H1 (cell line): ENCODE data around the gene NHERF2. TPM values are rescaled to one million over a fixed set of nuclear protein-coding genes. Genes with fewer than 3 reads are reported as not detected.
A peak's percentile ranks its signal among the peaks of the same experiment; 100 is the strongest.

Source experiments
- ASH2L ChIP-seq: fragments of 200-600, 300-600 bp; sonication (generic); IDR thresholded peaks from one replicate; pipeline ENCODE4 v1.7.1; 2017; ENCODE audit warnings: low read length
- CTCF ChIP-seq, 3 experiments: IDR thresholded peaks; 1 replicate in 2 of 3; 2 replicates in 1 of 3; pipeline versions ENCODE4 v1.5.1 to v1.6.1; 2011; ENCODE audit warnings: low read length in 3 of 3, mild to moderate bottlenecking in 3 of 3, inconsistent platforms in 2 of 3, low read depth in 1 of 3, moderate library complexity in 1 of 3; ENCODE audit not compliant: insufficient read depth in 1 of 3; ENCODE audit errors: control extremely low read depth in 1 of 3
- TBP ChIP-seq: IDR thresholded peaks from 2 replicates; pipeline ENCODE4 v1.6.1; 2011; ENCODE audit warnings: low read depth, low read length, improper control_type of control experiment
- ZNF274 ChIP-seq: IDR thresholded peaks from 2 replicates; pipeline ENCODE4 v1.7.0; 2012; ENCODE audit warnings: low read length, borderline replicate concordance; ENCODE audit errors: extremely low read depth
- polyA plus RNA-seq, 7 experiments: library from polyadenylated mRNA; depleted of rRNA in 3 of 7; stranded (reverse) in 5 of 7; unstranded in 2 of 7; fragments of >200 nt in 5 of 7; fragments of 200-250 nt in 2 of 7; gene quantifications; 1 replicate in 5 of 7; 2 replicates in 1 of 7; 4 replicates in 1 of 7; pipeline versions ENCODE4 v1.2.1 to v1.2.3, GENCODE V29; 2011 to 2013; ENCODE audit warnings: missing spikeins in 2 of 7, mixed read lengths in 2 of 7
- total RNA-seq: library from RNA; stranded (reverse); fragmentation: NEBNext Ultra II Directional; extraction: Animal tissue kit (Norgen Biotek cat#: 25700); gene quantifications from 2 replicates; pipeline ENCODE4 v1.2.1, GENCODE V29; 2021

The NHERF2 gene
- total and polyA plus RNA-seq, 2 of the 8 experiments (the other 6 are each of a cell fraction or from before 2014, with no cell fraction given): 13.9 to 19.3 TPM

- TF ChIP-seq CTCF (IDR thresholded peaks at IDR 0.05; ENCODE audit: control extremely low read depth in 1 of 3, insufficient read depth in 1 of 3, low read depth in 1 of 3, low read length in 3 of 3): peak in 2 of 3 experiments; percentile 92 to 99; a peak in 3 of 4 replicates
- TF ChIP-seq TBP: no peak
- no peak for TF ChIP-seq ZNF274
- TF ChIP-seq ASH2L: peak; percentile 66
Measured at GRCh38 chr16:2023092-2024031, 3.3 kb upstream of the NHERF2 start (continued).
